Ovary (tissue), 3 donors: Measurements from ENCODE around the gene FAM83D.

Experiments used
- CTCF ChIP-seq, 3 donors: fragments of 450-650 bp in 2 of 3; fragments of 200-600 bp in 1 of 3; IDR thresholded peaks; one replicate each; pipeline versions ENCODE4 v1.5.1 to v1.8.0; 2016 to 2022; ENCODE audit warnings: antibody characterized with exemption in 3 of 3, mild to moderate bottlenecking in 1 of 3
- EP300 ChIP-seq: sonication (generic); formaldehyde crosslinking; IDR thresholded peaks from one replicate; pipeline ENCODE4 v1.6.1; 2017; ENCODE audit warnings: antibody characterized with exemption
- POLR2A ChIP-seq: fragments of 450-650 bp; IDR thresholded peaks from one replicate; pipeline ENCODE4 v1.6.1; 2017; ENCODE audit warnings: antibody characterized with exemption, mild to moderate bottlenecking, moderate library complexity
- donor health status: DM: no; HTN: no; CAD: no.

GRCh38 chr20:38894091-38894847 lies 31.9 kb upstream of the FAM83D start:
- TF ChIP-seq CTCF (IDR thresholded peaks at IDR 0.05) (no peak), EP300 (no peak), POLR2A (no peak)
